ENCODE measurements around the gene MAP3K2. TPM values are rescaled to one million over a fixed set of nuclear protein-coding genes. Genes with fewer than 3 reads are reported as not detected.

Gene MAP3K2
- total and polyA plus RNA-seq, 2 of the 8 experiments (the other 6 are each of a cell fraction or from before 2014, with no cell fraction given) = 2.0 to 23.2 TPM

- TF ChIP-seq CBX8 (IDR thresholded peaks at IDR 0.05; ENCODE audit: borderline replicate concordance, low read depth, low read length) (no peak), CBX5 (IDR thresholded peaks at IDR 0.05; ENCODE audit: low read depth, low read length) (no peak), RNF2 (IDR thresholded peaks at IDR 0.05; ENCODE audit: borderline replicate concordance, low read depth, low read length, missing control alignments, poor library complexity, severe bottlenecking) (no peak), ZNF274 (IDR thresholded peaks at IDR 0.05; ENCODE audit: borderline replicate concordance, extremely low read depth, low read length) (no peak)
- Histone ChIP-seq H3K27ac (ENCODE audit: low read depth, low read length) (no peak overlapping the region), H2BK20ac (ENCODE audit: low read length) (no peak overlapping the region), H4K5ac (ENCODE audit: insufficient read length, low read depth, low read length) (no peak overlapping the region), H3K23me2 (ENCODE audit: low read depth, low read length) (peaks cover 5% of the 10 kb centered on the region), H4K91ac (replicated peaks; ENCODE audit: insufficient read length, low read length) (no peak overlapping the region), H3K27me3 (replicated peaks in 1 of 4; ENCODE audit: control insufficient read depth in 3 of 4, extremely low read depth in 1 of 4, insufficient read depth in 3 of 4, low read length in 3 of 4) (peaks cover 0 to 11% (median 8%) of the 10 kb centered on the region in 4 experiments; a peak in 5 of 7 replicates), H2AK5ac (ENCODE audit: low read depth, low read length) (no peak overlapping the region), H3K18ac (ENCODE audit: extremely low read depth, low read length) (no peak overlapping the region), H2BK12ac (ENCODE audit: low read depth, low read length) (no peak overlapping the region), H4K20me1 (replicated peaks in 1 of 2; ENCODE audit: control insufficient read depth in 1 of 2, insufficient read depth in 2 of 2, low read length in 2 of 2) (no peaks in the 10 kb centered on the region), H3K14ac (ENCODE audit: insufficient read length) (no peak overlapping the region), H3K4me1 (replicated peaks in 1 of 4; ENCODE audit: control insufficient read depth in 3 of 4, insufficient read depth in 4 of 4, low read length in 3 of 4) (peaks cover 0 to 13% (median 3%) of the 10 kb centered on the region in 4 experiments; a peak in 4 of 7 replicates), H3K36me3 (ENCODE audit: control insufficient read depth in 2 of 4, insufficient read depth in 4 of 4, low read length in 3 of 4) (no peaks in the 10 kb centered on the region), H3K23ac (ENCODE audit: insufficient read length) (no peak overlapping the region), H3K79me1 (ENCODE audit: low read depth, low read length) (no peaks in the 10 kb centered on the region), H4K8ac (ENCODE audit: extremely low read depth, insufficient read depth, low read length) (no peak overlapping the region), H3K56ac (replicated peaks; ENCODE audit: insufficient read length, low read depth, low read length) (no peak overlapping the region), H3K9me3 (ENCODE audit: insufficient read depth in 2 of 2, low read depth in 1 of 2, low read length in 1 of 2) (no peaks in the 10 kb centered on the region), H2BK120ac (replicated peaks; ENCODE audit: low read depth, low read length) (no peak overlapping the region), H2BK15ac (ENCODE audit: low read length) (no peak overlapping the region), H3K4me2 (ENCODE audit: insufficient read depth in 1 of 2, low read depth in 2 of 2, low read length in 2 of 2) (no peak overlapping the region), H2AFZ (ENCODE audit: low read length) (no peak overlapping the region), H3K4me3 (ENCODE audit: extremely low read depth in 1 of 4, insufficient read depth in 2 of 4, low read depth in 3 of 4, low read length in 4 of 4) (no peak overlapping the region), H3K79me2 (ENCODE audit: control insufficient read depth in 1 of 2, insufficient read depth in 2 of 2, low read length in 2 of 2) (no peaks in the 10 kb centered on the region), H2BK5ac (ENCODE audit: low read depth, low read length) (no peak overlapping the region), H3K4ac (replicated peaks; ENCODE audit: insufficient read length, low read depth, low read length) (no peak overlapping the region), H3K9ac (replicated peaks in 1 of 4; ENCODE audit: extremely low read depth in 1 of 4, low read depth in 3 of 4, low read length in 3 of 4) (no peak overlapping the region)
- DNase-seq (ENCODE audit: low read depth in 1 of 2, low spot score in 2 of 2) (peak in 1 of 2 experiments; percentile 39), FAIRE-seq (no peak)
- WGBS, 2 experiments (ENCODE audit: extremely low coverage in 1 of 2, insufficient coverage in 1 of 2, insufficient read length in 1 of 2, insufficient replicate concordance in 2 of 2, low coverage in 1 of 2, low lambda C conversion rate in 2 of 2, missing lambda C conversion rate in 1 of 2) = 98% methylated on average over 34 of the region's 36 CpGs; no CpG with 5 or more reads in 1 of the 2 experiments
- POLR2A ChIA-PET (ENCODE audit: partially characterized antibody) = interaction anchor here (1.0 to 1.8 kb wide), 4 partner anchors 9 to 44 kb away, joined by 3 to 5 read pairs (median 4); no protein-coding TSS in a partner anchor
- CTCF ChIA-PET (ENCODE audit: partially characterized antibody) = interaction anchor here (0.6 to 9.2 kb wide), 4 partner anchors 12 to 51 kb away, joined by 3 to 74 read pairs (median 5); partner anchors contain the start of gene PROC
Observed at GRCh38 chr2:127428057-127428814, 40.5 kb upstream of the MAP3K2 start.
